Stomach (tissue), 9 donors: ENCODE results near the gene PGA4. TPM values are rescaled to one million over a fixed set of nuclear protein-coding genes. Genes with fewer than 3 reads are reported as not detected.

ENCODE experiments used
- DNase-seq, 2 donors: peaks; one replicate each; pipeline versions ENCODE4 v3.0.0 to v3.0.0-alpha.2; 2013 to 2019
- H3K27ac ChIP-seq, 5 donors: fragments of 200-600 bp in 4 of 5; sonication (generic) in 4 of 5; one replicate each; pipeline ENCODE4 v1.5.1; 2013 to 2019; ENCODE audit warnings: mild to moderate bottlenecking in 1 of 5, moderate library complexity in 1 of 5
- H3K27me3 ChIP-seq, 3 donors: fragments of 200-600 bp; sonication (generic); one replicate each; pipeline ENCODE4 v1.5.1; 2017 to 2019; ENCODE audit warnings: mixed run types in 1 of 3
- H3K36me3 ChIP-seq, 4 donors: fragments of 200-600 bp; sonication (generic); 1 replicate in 3 of 4; 2 replicates in 1 of 4; pipeline ENCODE4 v1.5.1; 2016 to 2019
- H3K4me1 ChIP-seq, 4 donors: fragments of 200-600 bp; sonication (generic); one replicate each; pipeline ENCODE4 v1.5.1; 2016 to 2019
- H3K4me3 ChIP-seq, 4 donors: fragments of 200-600 bp; sonication (generic) in 3 of 4; one replicate each; pipeline ENCODE4 v1.5.1; 2016 to 2019; ENCODE audit warnings: mild to moderate bottlenecking in 1 of 4
- H3K9me3 ChIP-seq, 4 donors: fragments of 200-600 bp; sonication (generic); one replicate each; pipeline ENCODE4 v1.5.1; 2016 to 2019
- CTCF ChIP-seq, 7 experiments: fragments of 450-650 bp in 4 of 7; fragments of 200-600 bp in 3 of 7; sonication (generic) in 3 of 7; IDR thresholded peaks; one replicate each; pipeline ENCODE4 v1.5.1; 2016 to 2019; ENCODE audit warnings: antibody characterized with exemption in 7 of 7, control low read depth in 2 of 7, mild to moderate bottlenecking in 1 of 7
- EP300 ChIP-seq: sonication (generic); formaldehyde crosslinking; IDR thresholded peaks from one replicate; pipeline ENCODE4 v1.6.1; 2017; ENCODE audit warnings: antibody characterized with exemption
- POLR2A ChIP-seq, 4 donors: fragments of 450-650 bp; IDR thresholded peaks; one replicate each; pipeline ENCODE4 v1.6.1; 2016; ENCODE audit warnings: antibody characterized with exemption in 4 of 4, control low read depth in 2 of 4, mild to moderate bottlenecking in 1 of 4, moderate library complexity in 1 of 4
- POLR2AphosphoS5 ChIP-seq, 3 donors: sonication (generic); formaldehyde crosslinking; IDR thresholded peaks; one replicate each; pipeline ENCODE4 v1.6.1; 2016; ENCODE audit warnings: antibody characterized with exemption in 3 of 3
- WGBS, 5 donors: extraction: QIAGEN DNeasy Blood & Tissue Kit in 3 of 5; methylation state at CpG; one replicate each; pipeline versions ENCODE4 v1.1.5 to v1.1.7; 2013 to 2018; 5-methylcytosine and 5-hydroxymethylcytosine counted together
- intact Hi-C: fragments of 100-400 bp; cut with DNase I; formaldehyde crosslinking; loops from one replicate; pipeline ENCODE4 v1.15.1; 2023; ENCODE audit warnings: low total_unique reads
- polyA plus RNA-seq, 3 donors: library from polyadenylated mRNA; stranded (reverse); fragments of 200-250 nt; gene quantifications; one replicate each; pipeline ENCODE4 v1.2.3, GENCODE V29; 2013
- total RNA-seq, 5 donors: library from RNA; depleted of rRNA; stranded (reverse); fragments of >200 nt; gene quantifications; one replicate each; pipeline versions ENCODE4 v1.1.0 to v1.2.3, GENCODE V29; 2014 to 2016
- donor health status: healthy with polysubstance abuse.
- donor health status: Bipolar disorder and iron deficiency.
- donor health status: healthy.

Gene PGA4
- total and polyA plus RNA-seq, 8 donors, result 386 to 107,207 (median 16,893) TPM

DNA sequence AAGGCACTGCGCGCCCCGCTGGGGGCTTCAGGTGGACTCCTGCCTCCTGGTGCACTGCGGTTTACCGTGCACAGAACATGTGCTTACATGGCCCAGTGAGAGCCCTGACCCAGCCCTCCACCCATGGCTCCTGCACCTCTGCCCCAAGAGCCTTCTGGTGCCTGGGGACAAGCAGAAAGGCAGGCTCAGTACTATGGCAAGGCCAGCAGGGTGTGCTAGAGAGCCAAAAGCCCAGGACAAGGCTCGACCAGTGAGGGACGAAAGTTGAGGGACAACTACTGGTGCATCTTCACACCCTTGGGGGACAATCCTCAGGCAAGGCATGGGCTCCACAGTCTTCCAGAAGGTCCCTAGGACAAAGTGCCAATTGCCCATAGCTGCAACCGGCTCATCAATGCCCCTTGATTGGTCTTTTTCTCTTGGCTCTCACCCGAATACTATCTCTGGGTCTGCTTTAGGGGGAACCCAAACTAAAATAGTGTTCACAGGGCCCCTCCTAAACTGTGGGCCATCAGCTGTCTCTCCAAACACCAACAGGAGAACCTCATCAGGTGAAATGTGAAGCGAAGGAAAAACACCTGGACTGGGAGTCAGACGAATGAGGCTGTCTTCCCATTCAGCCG is 32.4 kb downstream of the PGA4 start:
- no peaks in the 10 kb centered on the region for H3K4me1 ChIP-seq
- H3K9me3 ChIP-seq, result no peaks in the 10 kb centered on the region
- 48 to 54% (median 50%) methylated on average over 12 of the region's 12 CpGs for WGBS, 5 donors
- peak; percentile 68 to 82 for DNase-seq
- H3K27me3 ChIP-seq, result no peaks in the 10 kb centered on the region
- TF ChIP-seq POLR2A (IDR thresholded peaks at IDR 0.05), result no peak
- peak in 1 of 3 donors; percentile 49 for TF ChIP-seq POLR2AphosphoS5 (IDR thresholded peaks at IDR 0.05)
- TF ChIP-seq CTCF (IDR thresholded peaks at IDR 0.05), result peak in 5 of 7 experiments; percentile 75 to 82 (median 78)
- H3K4me3 ChIP-seq, result no peak overlapping the region
- H3K36me3 ChIP-seq, result no peaks in the 10 kb centered on the region
- intact Hi-C loops, result no loop called here
- no peak overlapping the region for H3K27ac ChIP-seq

GRCh38 chr11:61256710-61257482 is 34.7 kb downstream of the PGA4 start:
- 90 to 92% (median 91%) methylated on average over 18 of the region's 18 CpGs for WGBS, 5 donors
- intact Hi-C loops, result no loop called here

DNA sequence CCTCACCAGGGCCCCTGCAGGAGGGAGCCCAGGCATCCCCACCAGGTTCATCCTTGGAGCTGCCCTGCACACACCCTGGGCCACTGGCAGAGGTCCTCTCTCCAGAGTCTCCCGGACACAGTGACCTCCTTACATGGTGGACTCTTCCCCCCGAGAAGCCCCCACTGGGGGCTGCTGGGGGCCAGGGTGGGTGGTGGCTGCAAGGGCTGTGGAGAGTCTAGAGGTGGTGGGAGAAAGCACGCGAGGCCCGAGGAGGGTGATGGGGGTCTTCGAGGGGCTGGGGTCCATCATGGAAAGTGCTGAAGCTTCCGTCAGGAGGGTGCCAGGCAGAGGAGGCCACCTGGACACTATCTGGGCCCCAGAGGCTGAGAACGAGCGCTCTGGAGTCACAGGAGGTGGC is 36.4 kb downstream of the PGA4 start:
- TF ChIP-seq EP300, result no peak
- TF ChIP-seq CTCF (IDR thresholded peaks at IDR 0.05), result no peak
- no peak for TF ChIP-seq POLR2AphosphoS5 (IDR thresholded peaks at IDR 0.05)
- no peak for TF ChIP-seq POLR2A (IDR thresholded peaks at IDR 0.05)
- DNase-seq, result no peak
- intact Hi-C loops, result no loop called here
- 82 to 87% (median 85%) methylated on average over 9 of the region's 9 CpGs for WGBS, 5 donors
- H3K4me1 ChIP-seq, result no peaks in the 10 kb centered on the region
- H3K9me3 ChIP-seq, result no peaks in the 10 kb centered on the region
- H3K27me3 ChIP-seq, result no peaks in the 10 kb centered on the region
- H3K36me3 ChIP-seq, result no peaks in the 10 kb centered on the region
- H3K27ac ChIP-seq, result no peak overlapping the region
- H3K4me3 ChIP-seq, result no peak overlapping the region

More at GRCh38 chr11:61256710-61257482, 34.7 kb downstream of the PGA4 start:
- Histone ChIP-seq H3K27me3 (no peaks in the 10 kb centered on the region), H3K9me3 (no peaks in the 10 kb centered on the region), H3K36me3 (no peaks in the 10 kb centered on the region), H3K4me3 (no peak overlapping the region), H3K27ac (no peak overlapping the region), H3K4me1 (no peaks in the 10 kb centered on the region)
- no peak for DNase-seq
- TF ChIP-seq POLR2AphosphoS5 (IDR thresholded peaks at IDR 0.05) (no peak), EP300 (no peak), CTCF (IDR thresholded peaks at IDR 0.05) (no peak), POLR2A (IDR thresholded peaks at IDR 0.05) (no peak)

DNA sequence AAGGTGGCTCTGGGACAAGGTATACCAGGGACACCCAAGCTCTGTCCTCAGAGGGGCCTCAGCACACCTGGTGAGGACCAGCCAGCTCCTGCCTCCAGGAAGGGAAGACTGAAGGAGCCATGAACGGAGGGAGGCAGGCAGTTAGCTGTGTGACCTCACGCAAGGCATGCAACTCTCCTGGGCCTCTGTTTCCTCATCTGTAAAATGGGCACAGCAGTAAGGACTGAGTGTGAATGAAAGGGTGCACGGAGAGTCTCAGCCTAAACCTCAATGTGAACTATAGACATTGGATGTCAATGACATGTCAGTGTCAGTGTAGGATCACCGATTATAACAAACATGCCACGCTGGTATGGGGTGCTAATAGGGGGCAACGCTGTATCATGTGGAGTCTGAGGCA is 37.2 kb downstream of the PGA4 start:
- WGBS, 5 donors, result 92 to 97% (median 93%) methylated on average over 6 of the region's 6 CpGs
- H3K36me3 ChIP-seq, result no peaks in the 10 kb centered on the region
- no peak overlapping the region for H3K27ac ChIP-seq
- DNase-seq, result no peak
- no peaks in the 10 kb centered on the region for H3K4me1 ChIP-seq
- TF ChIP-seq POLR2AphosphoS5 (IDR thresholded peaks at IDR 0.05), result no peak
- no peak for TF ChIP-seq POLR2A (IDR thresholded peaks at IDR 0.05)
- TF ChIP-seq CTCF (IDR thresholded peaks at IDR 0.05), result no peak
- no peak for TF ChIP-seq EP300
- no peaks in the 10 kb centered on the region for H3K9me3 ChIP-seq
- intact Hi-C loops, result no loop called here
- H3K4me3 ChIP-seq, result no peak overlapping the region
- no peaks in the 10 kb centered on the region for H3K27me3 ChIP-seq
